ENCODE data around the gene TLCD3B.

The TLCD3B gene

DNA sequence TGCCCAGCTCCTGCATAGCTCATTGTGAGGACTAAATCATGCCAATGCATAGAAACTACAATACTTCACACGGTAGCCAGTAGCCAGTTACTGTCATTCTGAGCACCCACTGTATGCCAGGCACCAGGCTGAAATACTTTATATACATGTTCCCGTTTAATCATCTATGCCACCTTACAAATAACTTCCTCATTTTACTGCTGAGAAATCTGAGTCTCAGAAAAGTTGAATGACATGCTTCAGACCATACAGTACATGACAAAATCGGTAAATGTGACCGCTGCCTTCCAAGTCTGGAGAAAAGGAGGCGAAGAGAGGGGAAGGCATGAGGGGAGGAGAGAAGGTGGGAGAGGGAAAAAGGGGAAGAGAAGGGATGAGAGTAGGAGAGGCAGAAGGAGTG, 9.2 kb upstream of the TLCD3B start:
- Histone ChIP-seq H4K91ac (ENCODE audit: low read length) (no peak overlapping the region), H2BK5ac (ENCODE audit: low read depth, low read length, poor library complexity, severe bottlenecking) (no peak overlapping the region), H3K27me3 (ENCODE audit: control insufficient read depth in 1 of 2, insufficient read depth in 1 of 2, low read length in 2 of 2) (peaks cover 9 to 15% of the 10 kb centered on the region in 2 experiments), H3K4me1 (ENCODE audit: control insufficient read depth, insufficient read depth, low read depth, low read length) (no peaks in the 10 kb centered on the region), H3K23ac (ENCODE audit: low read length in 2 of 2) (no peak overlapping the region), H2AK5ac (ENCODE audit: low read length, severe bottlenecking) (no peak overlapping the region), H3K9me3 (ENCODE audit: control insufficient read depth, low read length) (no peaks in the 10 kb centered on the region), H3K79me1 (replicated peaks; ENCODE audit: low read length, poor library complexity, severe bottlenecking) (no peaks in the 10 kb centered on the region), H3K18ac (ENCODE audit: low read depth in 1 of 2, low read length in 2 of 2) (no peak overlapping the region), H3K14ac (ENCODE audit: low read length in 2 of 2) (no peak overlapping the region), H2BK120ac (ENCODE audit: low read depth, low read length) (no peak overlapping the region), H3K36me3 (ENCODE audit: control insufficient read depth in 1 of 2, insufficient read depth in 2 of 2, low read depth in 1 of 2, low read length in 2 of 2) (no peaks in the 10 kb centered on the region), H3K4me2 (ENCODE audit: low read length, poor library complexity, severe bottlenecking) (no peak overlapping the region), H4K8ac (ENCODE audit: low read length) (no peak overlapping the region), H3K4ac (ENCODE audit: low read depth in 1 of 2, low read length in 2 of 2) (no peak overlapping the region), H3K9ac (ENCODE audit: low read length) (no peak overlapping the region), H2BK15ac (ENCODE audit: low read depth, poor library complexity, severe bottlenecking) (no peak overlapping the region), H2AFZ (ENCODE audit: low read depth, low read length) (no peak overlapping the region), H3K4me3 (ENCODE audit: insufficient read depth in 1 of 2, low read depth in 1 of 2, low read length in 2 of 2) (no peak overlapping the region), H3K27ac (ENCODE audit: low read length, poor library complexity, severe bottlenecking) (no peak overlapping the region), H2BK12ac (ENCODE audit: low read length in 2 of 2) (no peak overlapping the region)
- no peak for DNase-seq
- 87% methylated on average over 5 of the region's 5 CpGs for WGBS

DNA sequence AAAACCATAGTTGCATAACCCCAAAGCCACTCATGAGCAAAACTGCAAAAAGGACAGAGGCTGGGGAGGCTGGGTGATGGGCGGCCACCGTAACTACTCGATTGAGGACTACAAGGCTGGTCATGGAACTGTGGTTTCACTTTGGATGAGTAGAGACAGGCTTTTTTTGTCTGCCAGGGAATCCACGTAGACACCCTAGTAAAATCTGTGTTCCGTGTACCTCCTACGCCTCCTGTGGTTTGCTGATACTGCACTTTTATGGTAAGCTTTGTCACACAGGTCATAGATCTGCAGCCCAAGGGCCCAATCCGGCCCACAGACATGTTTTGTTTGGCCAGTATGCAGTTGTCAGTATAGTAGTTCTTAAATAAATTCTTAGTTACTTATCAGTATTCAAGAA, 2.2 kb upstream of the TLCD3B start:
- no peak overlapping the region for H3K4me2 ChIP-seq (ENCODE audit: low read length, poor library complexity, severe bottlenecking)
- H3K27ac ChIP-seq (ENCODE audit: low read length, poor library complexity, severe bottlenecking) = no peak overlapping the region
- no peak overlapping the region for H3K4me3 ChIP-seq (ENCODE audit: insufficient read depth in 1 of 2, low read depth in 1 of 2, low read length in 2 of 2)
- DNase-seq = no peak
- H4K8ac ChIP-seq (ENCODE audit: low read length) = no peak overlapping the region
- no peak overlapping the region for H3K18ac ChIP-seq (ENCODE audit: low read depth in 1 of 2, low read length in 2 of 2)
- no peak overlapping the region for H3K14ac ChIP-seq (ENCODE audit: low read length in 2 of 2)
- H2AK5ac ChIP-seq (ENCODE audit: low read length, severe bottlenecking) = no peak overlapping the region
- H3K9me3 ChIP-seq (ENCODE audit: control insufficient read depth, low read length) = no peaks in the 10 kb centered on the region
- no peaks in the 10 kb centered on the region for H3K79me1 ChIP-seq (replicated peaks; ENCODE audit: low read length, poor library complexity, severe bottlenecking)
- peaks cover 10% of the 10 kb centered on the region for H3K4me1 ChIP-seq (ENCODE audit: control insufficient read depth, insufficient read depth, low read depth, low read length)
- no peak overlapping the region for H2BK5ac ChIP-seq (ENCODE audit: low read depth, low read length, poor library complexity, severe bottlenecking)
- no peak overlapping the region for H2BK12ac ChIP-seq (ENCODE audit: low read length in 2 of 2)
- no peak overlapping the region for H2BK15ac ChIP-seq (ENCODE audit: low read depth, poor library complexity, severe bottlenecking)
- peaks cover 59 to 63% of the 10 kb centered on the region in 2 experiments for H3K27me3 ChIP-seq (ENCODE audit: control insufficient read depth in 1 of 2, insufficient read depth in 1 of 2, low read length in 2 of 2)
- no peak overlapping the region for H4K91ac ChIP-seq (ENCODE audit: low read length)
- H2BK120ac ChIP-seq (ENCODE audit: low read depth, low read length) = no peak overlapping the region
- no peak overlapping the region for H3K4ac ChIP-seq (ENCODE audit: low read depth in 1 of 2, low read length in 2 of 2)
- H3K9ac ChIP-seq (ENCODE audit: low read length) = no peak overlapping the region
- H3K23ac ChIP-seq (ENCODE audit: low read length in 2 of 2) = no peak overlapping the region
- 81% methylated on average over 6 of the region's 7 CpGs for WGBS
- H3K36me3 ChIP-seq (ENCODE audit: control insufficient read depth in 1 of 2, insufficient read depth in 2 of 2, low read depth in 1 of 2, low read length in 2 of 2) = no peaks in the 10 kb centered on the region
- H2AFZ ChIP-seq (ENCODE audit: low read depth, low read length) = no peak overlapping the region

DNA sequence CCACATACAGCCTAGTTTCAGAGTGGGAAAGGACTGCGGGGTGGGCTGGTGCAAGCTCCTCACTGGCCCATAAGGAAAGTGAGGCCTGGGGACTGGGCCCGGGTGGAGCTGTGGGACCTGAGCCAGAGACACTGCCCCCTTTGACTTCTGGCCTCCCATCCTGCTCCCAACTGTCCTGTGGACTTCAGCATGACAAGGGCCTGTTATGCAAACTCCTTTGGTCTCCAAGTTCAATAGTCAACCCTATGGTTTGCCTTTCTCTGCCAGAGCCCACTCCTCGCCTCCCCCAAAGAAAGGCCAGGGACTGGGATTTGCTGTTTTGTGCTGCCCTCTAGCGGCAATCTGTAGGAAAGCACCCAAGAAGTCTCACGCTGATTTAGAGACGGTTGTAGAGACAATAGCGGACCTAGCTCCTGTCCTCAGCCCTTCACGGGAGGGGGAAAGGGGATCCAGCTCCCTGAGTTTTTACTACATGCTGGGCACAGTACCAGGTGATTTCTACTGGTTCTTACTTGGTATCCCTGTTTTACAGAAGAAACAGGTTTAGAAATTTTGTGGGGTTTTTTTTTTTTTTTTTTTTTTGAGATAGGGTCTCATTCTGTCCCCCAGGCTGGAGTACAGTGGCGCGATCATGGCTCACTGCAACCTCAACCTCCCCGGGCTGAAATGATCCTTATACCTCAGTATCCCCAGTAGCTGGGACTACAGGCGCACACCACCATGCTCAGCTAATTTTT, 1.2 kb upstream of the TLCD3B start:
- Histone ChIP-seq H2AFZ (ENCODE audit: low read depth, low read length) (no peak overlapping the region), H3K36me3 (ENCODE audit: control insufficient read depth in 1 of 2, insufficient read depth in 2 of 2, low read depth in 1 of 2, low read length in 2 of 2) (no peaks in the 10 kb centered on the region), H2AK5ac (ENCODE audit: low read length, severe bottlenecking) (no peak overlapping the region), H3K27me3 (ENCODE audit: control insufficient read depth in 1 of 2, insufficient read depth in 1 of 2, low read length in 2 of 2) (peaks cover 69 to 73% of the 10 kb centered on the region in 2 experiments), H3K4me1 (ENCODE audit: control insufficient read depth, insufficient read depth, low read depth, low read length) (peaks cover 10% of the 10 kb centered on the region), H2BK120ac (ENCODE audit: low read depth, low read length) (no peak overlapping the region), H3K4ac (ENCODE audit: low read depth in 1 of 2, low read length in 2 of 2) (no peak overlapping the region), H2BK5ac (ENCODE audit: low read depth, low read length, poor library complexity, severe bottlenecking) (no peak overlapping the region), H3K4me2 (ENCODE audit: low read length, poor library complexity, severe bottlenecking) (no peak overlapping the region), H3K4me3 (ENCODE audit: insufficient read depth in 1 of 2, low read depth in 1 of 2, low read length in 2 of 2) (no peak overlapping the region), H3K23ac (ENCODE audit: low read length in 2 of 2) (no peak overlapping the region), H4K91ac (ENCODE audit: low read length) (no peak overlapping the region), H3K79me1 (replicated peaks; ENCODE audit: low read length, poor library complexity, severe bottlenecking) (no peaks in the 10 kb centered on the region), H3K14ac (ENCODE audit: low read length in 2 of 2) (no peak overlapping the region), H3K9ac (ENCODE audit: low read length) (no peak overlapping the region), H2BK12ac (ENCODE audit: low read length in 2 of 2) (no peak overlapping the region), H3K9me3 (ENCODE audit: control insufficient read depth, low read length) (no peaks in the 10 kb centered on the region), H3K18ac (ENCODE audit: low read depth in 1 of 2, low read length in 2 of 2) (no peak overlapping the region), H4K8ac (ENCODE audit: low read length) (no peak overlapping the region), H3K27ac (ENCODE audit: low read length, poor library complexity, severe bottlenecking) (no peak overlapping the region), H2BK15ac (ENCODE audit: low read depth, poor library complexity, severe bottlenecking) (no peak overlapping the region)
- DNase-seq = peak; percentile 66
- WGBS = 7% methylated on average over 10 of the region's 12 CpGs

DNA sequence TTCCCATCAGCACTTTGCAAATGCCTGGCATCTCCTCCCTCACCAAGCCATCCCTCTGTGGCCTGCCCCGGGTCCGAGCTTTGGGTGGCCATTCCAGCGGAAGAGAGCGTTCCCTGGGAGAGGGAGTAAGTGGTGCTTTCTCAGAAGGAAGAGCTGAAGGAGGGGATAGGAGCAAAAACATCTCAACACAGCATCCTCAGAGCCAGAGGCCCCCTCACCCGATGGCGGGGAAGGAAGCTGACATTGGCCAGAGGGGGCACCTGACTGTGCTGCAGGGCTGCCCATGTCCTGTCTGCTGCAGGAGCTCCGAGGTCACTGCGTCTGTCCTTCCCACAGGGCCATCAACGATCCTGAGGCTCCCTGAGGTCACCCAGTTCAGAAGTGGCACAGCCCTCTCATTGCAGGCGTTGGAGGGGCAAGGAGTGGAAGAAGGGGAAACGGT, 427 bp upstream of the TLCD3B start:
- no peak overlapping the region for H2AFZ ChIP-seq (ENCODE audit: low read depth, low read length)
- DNase-seq = no peak

More for the DNA sequence above, 427 bp upstream of the TLCD3B start:
- H3K18ac ChIP-seq (ENCODE audit: low read depth in 1 of 2, low read length in 2 of 2) = no peak overlapping the region
- H3K23ac ChIP-seq (ENCODE audit: low read length in 2 of 2) = no peak overlapping the region
- H3K36me3 ChIP-seq (ENCODE audit: control insufficient read depth in 1 of 2, insufficient read depth in 2 of 2, low read depth in 1 of 2, low read length in 2 of 2) = no peaks in the 10 kb centered on the region
- H4K91ac ChIP-seq (ENCODE audit: low read length) = no peak overlapping the region
- no peak overlapping the region for H2AK5ac ChIP-seq (ENCODE audit: low read length, severe bottlenecking)
- H3K79me1 ChIP-seq (replicated peaks; ENCODE audit: low read length, poor library complexity, severe bottlenecking) = no peaks in the 10 kb centered on the region
- H3K9ac ChIP-seq (ENCODE audit: low read length) = no peak overlapping the region
- H4K8ac ChIP-seq (ENCODE audit: low read length) = no peak overlapping the region
- no peak overlapping the region for H2BK5ac ChIP-seq (ENCODE audit: low read depth, low read length, poor library complexity, severe bottlenecking)
- H2BK120ac ChIP-seq (ENCODE audit: low read depth, low read length) = peak overlapping the region; percentile 55
- WGBS = 39% methylated on average over 7 of the region's 11 CpGs
- no peak overlapping the region for H3K27ac ChIP-seq (ENCODE audit: low read length, poor library complexity, severe bottlenecking)
- H3K4me2 ChIP-seq (ENCODE audit: low read length, poor library complexity, severe bottlenecking) = no peak overlapping the region
- peaks cover 10% of the 10 kb centered on the region for H3K4me1 ChIP-seq (ENCODE audit: control insufficient read depth, insufficient read depth, low read depth, low read length)
- H3K4ac ChIP-seq (ENCODE audit: low read depth in 1 of 2, low read length in 2 of 2) = no peak overlapping the region
- no peak overlapping the region for H3K4me3 ChIP-seq (ENCODE audit: insufficient read depth in 1 of 2, low read depth in 1 of 2, low read length in 2 of 2)
- no peak overlapping the region for H3K14ac ChIP-seq (ENCODE audit: low read length in 2 of 2)
- no peak overlapping the region for H2BK12ac ChIP-seq (ENCODE audit: low read length in 2 of 2)
- no peaks in the 10 kb centered on the region for H3K9me3 ChIP-seq (ENCODE audit: control insufficient read depth, low read length)
- H2BK15ac ChIP-seq (ENCODE audit: low read depth, poor library complexity, severe bottlenecking) = no peak overlapping the region
- H3K27me3 ChIP-seq (ENCODE audit: control insufficient read depth in 1 of 2, insufficient read depth in 1 of 2, low read length in 2 of 2) = peaks cover 76 to 79% of the 10 kb centered on the region in 2 experiments
